Astrocyte (in vitro differentiated cells and primary cell): ENCODE results near the gene VAC14. TPM values are rescaled to one million over a fixed set of nuclear protein-coding genes. Genes with fewer than 3 reads are reported as not detected.

Source experiments
- DNase-seq: peaks from one replicate; pipeline ENCODE4 v3.0.0-alpha.2; 2010; ENCODE audit warnings: low read depth
- FAIRE-seq: peaks from 2 replicates; lab custom pipeline; 2011; peaks lifted over from hg19 to GRCh38; lab: Jason Lieb, UNC
- H2AFZ ChIP-seq: 2 replicates; pipeline ENCODE4 v1.6.0; 2012; ENCODE audit warnings: low read depth, low read length, inconsistent platforms
- H3K27ac ChIP-seq: 2 replicates; pipeline ENCODE4 v1.5.1; 2011; ENCODE audit warnings: low read depth, low read length, inconsistent platforms
- H3K27me3 ChIP-seq: 2 replicates; pipeline ENCODE4 v1.6.0; 2011; ENCODE audit warnings: low read length, inconsistent platforms; ENCODE audit not compliant: insufficient read depth
- H3K36me3 ChIP-seq: 2 replicates; pipeline ENCODE4 v1.5.1; 2011; ENCODE audit warnings: low read length, inconsistent platforms; ENCODE audit not compliant: insufficient read depth
- H3K4me1 ChIP-seq: 2 replicates; pipeline ENCODE4 v1.5.1; 2011; ENCODE audit warnings: low read length, inconsistent platforms; ENCODE audit not compliant: insufficient read depth
- H3K4me2 ChIP-seq: 2 replicates; pipeline ENCODE4 v1.6.0; 2012; ENCODE audit warnings: low read length, inconsistent platforms
- H3K4me3 ChIP-seq: 2 replicates; pipeline ENCODE4 v1.5.1; 2011; ENCODE audit warnings: low read depth, mild to moderate bottlenecking, low read length, inconsistent platforms; ENCODE audit not compliant: insufficient read depth
- H3K79me2 ChIP-seq: 2 replicates; pipeline ENCODE4 v1.6.0; 2012; ENCODE audit warnings: mild to moderate bottlenecking, low read length, inconsistent platforms; ENCODE audit not compliant: insufficient read depth
- H3K9ac ChIP-seq: 2 replicates; pipeline ENCODE4 v1.6.0; 2012; ENCODE audit warnings: mild to moderate bottlenecking, low read length, inconsistent platforms
- H3K9me3 ChIP-seq: 2 replicates; pipeline ENCODE4 v1.5.1; 2012; ENCODE audit warnings: low read depth, mild to moderate bottlenecking, low read length, inconsistent platforms; ENCODE audit not compliant: insufficient read depth
- H4K20me1 ChIP-seq: 2 replicates; pipeline ENCODE4 v1.6.0; 2012; ENCODE audit warnings: low read length, inconsistent platforms; ENCODE audit not compliant: insufficient read depth
- H3K27ac Mint-ChIP-seq: one replicate; pipeline ENCODE4 v1.8.0; 2021; ENCODE audit warnings: mild to moderate bottlenecking, mixed read lengths; ENCODE audit not compliant: unreplicated experiment
- H3K27me3 Mint-ChIP-seq: one replicate; pipeline ENCODE4 v1.8.0; 2021; ENCODE audit warnings: low read depth, mixed read lengths; ENCODE audit not compliant: unreplicated experiment
- H3K36me3 Mint-ChIP-seq: one replicate; pipeline ENCODE4 v1.8.0; 2021; ENCODE audit warnings: low read depth, mixed read lengths; ENCODE audit not compliant: unreplicated experiment
- H3K4me1 Mint-ChIP-seq: one replicate; pipeline ENCODE4 v1.8.0; 2021; ENCODE audit warnings: low read depth, mixed read lengths; ENCODE audit not compliant: unreplicated experiment
- H3K4me3 Mint-ChIP-seq: one replicate; pipeline ENCODE4 v1.8.0; 2021; ENCODE audit warnings: mild to moderate bottlenecking, moderate library complexity, mixed read lengths; ENCODE audit not compliant: unreplicated experiment
- H3K9me3 Mint-ChIP-seq: one replicate; pipeline ENCODE4 v1.8.0; 2021; ENCODE audit warnings: mild to moderate bottlenecking, mixed read lengths; ENCODE audit not compliant: unreplicated experiment
- EZH2 ChIP-seq: IDR thresholded peaks from 2 replicates; pipeline ENCODE4 v1.6.1; 2012; ENCODE audit warnings: mild to moderate bottlenecking, low read length, inconsistent platforms; ENCODE audit not compliant: insufficient read depth
- total RNA-seq: library from RNA; stranded (reverse); gene quantifications from 2 replicates; pipeline ENCODE4 v1.2.1, GENCODE V29; 2021
- TF ChIP-seq, protein P1 (sequence below): IDR thresholded peaks from 2 replicates; pipeline ENCODE4 v1.5.1; 2011; ENCODE audit warnings: low read depth, mild to moderate bottlenecking, inconsistent platforms, low read length, moderate library complexity; ENCODE audit not compliant: insufficient read depth

Gene VAC14
- total RNA-seq, 1 donor from 2014 or later: 27.8 TPM

GRCh38 chr16:70706948-70707465 lies 94.0 kb downstream of the VAC14 start:
- Histone ChIP-seq H3K27ac (peak overlapping the region; percentile 52), H2AFZ (no peak overlapping the region), H3K9ac (peak overlapping the region; percentile 29), H3K79me2 (no peaks in the 10 kb centered on the region), H3K4me2 (peak overlapping the region; percentile 68), H3K27me3 (no peaks in the 10 kb centered on the region), H4K20me1 (no peaks in the 10 kb centered on the region), H3K9me3 (no peaks in the 10 kb centered on the region), H3K4me1 (peaks cover 43% of the 10 kb centered on the region), H3K36me3 (no peaks in the 10 kb centered on the region), H3K4me3 (no peak overlapping the region)
- FAIRE-seq (no peak), DNase-seq (peak; percentile 51)
- Mint-ChIP-seq H3K36me3 (peaks cover 3% of the 10 kb centered on the region), H3K27ac (no peak overlapping the region), H3K4me3 (no peak overlapping the region), H3K4me1 (peaks cover 17% of the 10 kb centered on the region), H3K9me3 (no peaks in the 10 kb centered on the region), H3K27me3 (no peaks in the 10 kb centered on the region)
- TF ChIP-seq, protein P1, sequence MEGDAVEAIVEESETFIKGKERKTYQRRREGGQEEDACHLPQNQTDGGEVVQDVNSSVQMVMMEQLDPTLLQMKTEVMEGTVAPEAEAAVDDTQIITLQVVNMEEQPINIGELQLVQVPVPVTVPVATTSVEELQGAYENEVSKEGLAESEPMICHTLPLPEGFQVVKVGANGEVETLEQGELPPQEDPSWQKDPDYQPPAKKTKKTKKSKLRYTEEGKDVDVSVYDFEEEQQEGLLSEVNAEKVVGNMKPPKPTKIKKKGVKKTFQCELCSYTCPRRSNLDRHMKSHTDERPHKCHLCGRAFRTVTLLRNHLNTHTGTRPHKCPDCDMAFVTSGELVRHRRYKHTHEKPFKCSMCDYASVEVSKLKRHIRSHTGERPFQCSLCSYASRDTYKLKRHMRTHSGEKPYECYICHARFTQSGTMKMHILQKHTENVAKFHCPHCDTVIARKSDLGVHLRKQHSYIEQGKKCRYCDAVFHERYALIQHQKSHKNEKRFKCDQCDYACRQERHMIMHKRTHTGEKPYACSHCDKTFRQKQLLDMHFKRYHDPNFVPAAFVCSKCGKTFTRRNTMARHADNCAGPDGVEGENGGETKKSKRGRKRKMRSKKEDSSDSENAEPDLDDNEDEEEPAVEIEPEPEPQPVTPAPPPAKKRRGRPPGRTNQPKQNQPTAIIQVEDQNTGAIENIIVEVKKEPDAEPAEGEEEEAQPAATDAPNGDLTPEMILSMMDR: no peak
- TF ChIP-seq EZH2: no peak

DNA sequence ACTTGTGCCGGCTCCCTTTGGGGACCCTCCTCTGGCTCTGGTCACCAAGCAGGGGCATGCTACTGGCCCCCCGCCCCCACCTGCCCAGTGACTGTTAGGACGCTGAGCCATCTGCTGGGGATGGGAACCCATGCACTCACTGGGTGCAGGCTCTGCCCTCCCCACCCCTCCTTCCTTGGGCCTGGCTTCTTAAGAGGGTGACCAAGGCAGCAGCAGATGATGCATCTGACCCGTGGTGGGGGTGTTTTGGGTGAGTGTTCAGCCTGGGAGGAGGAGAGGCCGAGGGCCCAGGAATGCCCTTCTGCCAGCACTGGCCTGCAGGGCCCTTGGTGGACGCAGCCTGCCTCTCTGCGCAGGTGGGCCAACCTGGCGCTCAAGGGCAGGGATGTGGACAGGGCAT lies 95.9 kb downstream of the VAC14 start:
- Mint-ChIP-seq H3K36me3 (peaks cover 3% of the 10 kb centered on the region), H3K4me3 (no peak overlapping the region), H3K27ac (no peak overlapping the region), H3K27me3 (no peaks in the 10 kb centered on the region), H3K4me1 (peaks cover 27% of the 10 kb centered on the region), H3K9me3 (no peaks in the 10 kb centered on the region)
- no peaks in the 10 kb centered on the region for H3K36me3 ChIP-seq
- TF ChIP-seq, protein P1: no peak
- TF ChIP-seq EZH2: no peak
- H2AFZ ChIP-seq: no peak overlapping the region
- H3K9ac ChIP-seq: no peak overlapping the region
- H3K27me3 ChIP-seq: no peaks in the 10 kb centered on the region
- peaks cover 53% of the 10 kb centered on the region for H3K4me1 ChIP-seq
- no peaks in the 10 kb centered on the region for H3K79me2 ChIP-seq
- DNase-seq: no peak
- H4K20me1 ChIP-seq: no peaks in the 10 kb centered on the region
- H3K4me3 ChIP-seq: no peak overlapping the region
- H3K27ac ChIP-seq: no peak overlapping the region
- H3K4me2 ChIP-seq: no peak overlapping the region
- no peak for FAIRE-seq
- no peaks in the 10 kb centered on the region for H3K9me3 ChIP-seq

DNA sequence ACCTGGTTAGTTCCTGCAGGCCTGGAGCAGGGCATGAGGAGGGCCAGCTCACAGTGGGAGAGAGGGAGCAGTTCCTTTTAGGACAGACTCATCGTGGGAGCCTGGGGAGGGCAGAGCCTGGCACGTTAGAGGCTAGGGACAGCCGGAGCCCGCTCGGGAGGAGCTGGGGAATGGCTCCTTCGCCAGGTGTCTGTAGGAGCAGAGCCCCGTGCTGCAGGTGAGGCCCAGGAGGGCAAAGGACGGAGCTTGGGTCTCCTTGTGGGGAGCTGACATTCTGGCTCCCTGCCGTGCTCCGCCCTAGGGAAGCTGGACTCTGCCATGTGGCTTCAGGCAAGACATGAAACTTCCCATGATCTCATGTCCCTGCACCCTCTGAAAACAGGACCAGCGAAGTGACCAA lies 96.4 kb downstream of the VAC14 start:
- no peak for TF ChIP-seq EZH2
- TF ChIP-seq, protein P1: no peak
- no peak overlapping the region for H3K27ac Mint-ChIP-seq
- H2AFZ ChIP-seq: no peak overlapping the region

More for the DNA sequence above, 96.4 kb downstream of the VAC14 start:
- Histone ChIP-seq H3K79me2 (no peaks in the 10 kb centered on the region), H3K4me3 (no peak overlapping the region), H4K20me1 (no peaks in the 10 kb centered on the region), H3K4me2 (no peak overlapping the region), H3K36me3 (no peaks in the 10 kb centered on the region), H3K4me1 (peaks cover 53% of the 10 kb centered on the region), H3K9me3 (no peaks in the 10 kb centered on the region), H3K9ac (no peak overlapping the region), H3K27me3 (no peaks in the 10 kb centered on the region), H3K27ac (no peak overlapping the region)
- H3K27me3 Mint-ChIP-seq: no peaks in the 10 kb centered on the region
- no peak for DNase-seq
- peaks cover 3% of the 10 kb centered on the region for H3K36me3 Mint-ChIP-seq
- H3K9me3 Mint-ChIP-seq: no peaks in the 10 kb centered on the region
- FAIRE-seq: no peak
- peaks cover 30% of the 10 kb centered on the region for H3K4me1 Mint-ChIP-seq
- no peak overlapping the region for H3K4me3 Mint-ChIP-seq
